ENCODE results near the gene RNF213. TPM values are rescaled to one million over a fixed set of nuclear protein-coding genes. Genes with fewer than 3 reads are reported as not detected.

Gene RNF213
- total RNA-seq, 1 donor = 198 TPM

DNA sequence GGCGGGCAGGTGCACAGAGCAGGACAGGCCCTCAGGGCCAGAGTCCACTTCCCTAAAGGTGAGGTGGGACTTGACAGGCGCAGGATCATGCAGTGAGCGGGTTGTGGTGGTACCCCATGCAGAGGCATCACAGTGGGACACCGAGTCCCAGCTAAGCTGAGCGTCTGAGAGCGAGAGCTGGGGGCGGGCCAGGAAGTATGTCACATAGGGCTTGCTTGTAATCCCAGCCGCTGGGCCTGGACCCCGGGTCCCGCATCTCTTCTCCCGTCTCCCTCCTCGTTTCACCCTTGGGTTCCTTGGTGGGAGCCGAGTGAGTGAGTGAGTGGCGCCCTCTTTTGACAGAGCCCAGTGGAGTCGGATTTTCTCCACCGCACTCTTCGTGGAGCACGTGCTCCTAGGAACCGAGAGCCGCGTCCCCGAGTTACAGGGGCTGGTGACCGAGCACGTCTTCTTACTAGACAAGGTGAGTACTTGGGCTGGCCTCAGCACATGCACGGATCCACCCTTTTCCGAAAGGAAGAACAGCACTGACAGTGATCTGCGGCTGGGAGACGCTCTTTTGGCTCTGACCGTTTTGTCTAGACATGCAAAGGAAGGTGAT is 103.5 kb downstream of the RNF213 start:
- H3K4me3 ChIP-seq (ENCODE audit: low read depth, low read length) = no peak overlapping the region
- TF ChIP-seq, protein P1, sequence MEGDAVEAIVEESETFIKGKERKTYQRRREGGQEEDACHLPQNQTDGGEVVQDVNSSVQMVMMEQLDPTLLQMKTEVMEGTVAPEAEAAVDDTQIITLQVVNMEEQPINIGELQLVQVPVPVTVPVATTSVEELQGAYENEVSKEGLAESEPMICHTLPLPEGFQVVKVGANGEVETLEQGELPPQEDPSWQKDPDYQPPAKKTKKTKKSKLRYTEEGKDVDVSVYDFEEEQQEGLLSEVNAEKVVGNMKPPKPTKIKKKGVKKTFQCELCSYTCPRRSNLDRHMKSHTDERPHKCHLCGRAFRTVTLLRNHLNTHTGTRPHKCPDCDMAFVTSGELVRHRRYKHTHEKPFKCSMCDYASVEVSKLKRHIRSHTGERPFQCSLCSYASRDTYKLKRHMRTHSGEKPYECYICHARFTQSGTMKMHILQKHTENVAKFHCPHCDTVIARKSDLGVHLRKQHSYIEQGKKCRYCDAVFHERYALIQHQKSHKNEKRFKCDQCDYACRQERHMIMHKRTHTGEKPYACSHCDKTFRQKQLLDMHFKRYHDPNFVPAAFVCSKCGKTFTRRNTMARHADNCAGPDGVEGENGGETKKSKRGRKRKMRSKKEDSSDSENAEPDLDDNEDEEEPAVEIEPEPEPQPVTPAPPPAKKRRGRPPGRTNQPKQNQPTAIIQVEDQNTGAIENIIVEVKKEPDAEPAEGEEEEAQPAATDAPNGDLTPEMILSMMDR (IDR thresholded peaks at IDR 0.05; ENCODE audit: insufficient read depth, low read depth, low read length) = peak; percentile 28
- DNase-seq (ENCODE audit: low read depth) = peak; percentile 3

DNA sequence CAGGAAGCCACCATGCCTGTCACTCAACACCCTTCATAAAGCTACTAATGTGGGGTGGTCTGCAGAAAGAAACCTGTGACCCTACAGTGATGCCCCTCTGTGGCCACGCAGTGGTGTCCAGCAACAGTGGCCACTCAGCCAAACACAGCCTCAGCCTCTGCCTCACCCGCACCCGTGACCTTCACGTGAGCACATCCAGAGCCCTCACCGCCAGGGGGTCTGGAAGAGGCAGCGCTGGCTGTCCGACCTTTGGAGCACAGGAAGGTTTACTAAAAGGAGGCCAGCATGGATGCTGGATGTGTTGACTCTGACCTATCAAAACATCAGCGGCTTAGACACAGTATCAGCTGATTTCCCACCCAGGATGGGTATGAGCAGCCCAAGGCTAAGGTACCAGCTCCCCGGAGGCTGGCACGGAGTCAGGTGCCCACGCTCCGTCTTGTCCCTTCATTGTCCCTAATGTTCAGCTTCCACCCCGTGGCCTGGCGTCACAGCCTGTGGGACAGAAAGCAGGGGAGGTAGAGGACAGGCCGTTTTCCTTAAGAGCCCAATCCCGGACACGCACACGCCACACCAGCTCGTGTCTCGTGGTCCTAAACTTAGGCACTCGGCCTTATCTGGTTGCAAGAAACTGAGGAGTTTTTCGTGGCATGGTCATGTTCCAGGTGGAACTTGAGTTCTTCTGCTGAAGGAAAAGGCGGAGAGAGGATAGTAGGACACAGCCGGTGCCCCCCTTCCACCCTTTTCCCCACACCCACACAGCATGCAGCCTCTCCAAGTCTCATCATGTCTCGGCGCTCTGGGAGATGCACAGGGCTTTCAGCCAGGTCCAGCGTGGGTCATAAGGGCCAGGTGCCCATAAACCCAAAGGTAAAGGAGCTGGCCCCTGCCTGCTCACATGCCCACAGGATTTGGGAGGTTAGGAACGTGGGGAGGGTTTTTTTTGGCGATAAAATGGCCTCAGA is 104.6 kb downstream of the RNF213 start:
- DNase-seq (ENCODE audit: low read depth) = no peak
- H3K4me3 ChIP-seq (ENCODE audit: low read depth, low read length) = no peak overlapping the region
- TF ChIP-seq, protein P1 (IDR thresholded peaks at IDR 0.05; ENCODE audit: insufficient read depth, low read depth, low read length) = no peak

- TF ChIP-seq, protein P1 (IDR thresholded peaks at IDR 0.05; ENCODE audit: insufficient read depth, low read depth, low read length) = no peak
- no peak for DNase-seq (ENCODE audit: low read depth)
- no peak overlapping the region for H3K4me3 ChIP-seq (ENCODE audit: low read depth, low read length)
These were observed 105.3 kb downstream of the RNF213 start for GRCh38 chr17:80365983-80366382.

DNA sequence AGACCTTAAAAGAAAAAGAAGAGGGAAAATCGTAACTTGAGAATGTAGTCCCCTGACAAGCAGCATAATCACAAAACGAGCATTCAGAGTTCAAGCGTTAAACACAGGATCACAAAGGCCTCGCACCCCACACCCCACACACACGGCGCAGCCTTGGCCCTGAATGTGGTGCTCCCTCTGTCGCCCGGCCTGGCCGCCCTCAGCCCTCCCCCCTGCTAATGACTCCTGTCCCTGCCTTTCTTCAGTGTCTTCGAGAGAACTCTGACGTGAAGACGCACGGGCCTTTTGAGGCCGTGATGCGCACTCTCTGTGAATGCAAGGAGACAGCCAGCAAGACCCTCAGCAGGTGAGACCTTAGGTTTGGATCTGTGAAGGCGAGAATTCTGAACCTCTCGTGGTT is 106.9 kb downstream of the RNF213 start:
- TF ChIP-seq, protein P1 (IDR thresholded peaks at IDR 0.05; ENCODE audit: insufficient read depth, low read depth, low read length) = no peak
- H3K4me3 ChIP-seq (ENCODE audit: low read depth, low read length) = no peak overlapping the region
- no peak for DNase-seq (ENCODE audit: low read depth)

DNA sequence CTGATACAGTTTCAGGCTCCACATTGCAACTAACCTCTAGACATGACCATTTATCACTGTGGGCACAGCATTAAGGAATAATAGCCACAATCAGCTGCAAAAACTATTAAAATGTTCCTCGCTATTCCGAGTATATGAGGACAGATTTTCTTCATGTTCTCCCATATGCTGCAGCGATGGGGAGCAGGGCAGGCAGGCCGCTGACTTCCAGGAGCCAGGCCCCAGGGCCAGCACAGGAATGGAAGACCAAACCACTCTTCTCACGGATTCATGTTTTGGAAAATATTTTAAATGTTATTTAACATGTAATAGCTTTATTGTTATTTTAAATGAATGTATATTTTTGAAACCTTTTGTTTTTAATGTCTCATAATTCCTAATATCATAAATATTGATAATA is 110.5 kb downstream of the RNF213 start:
- no peak overlapping the region for H3K4me3 ChIP-seq (ENCODE audit: low read depth, low read length)
- no peak for DNase-seq (ENCODE audit: low read depth)
- TF ChIP-seq, protein P1 (IDR thresholded peaks at IDR 0.05; ENCODE audit: insufficient read depth, low read depth, low read length) = no peak

- DNase-seq (ENCODE audit: low read depth) = no peak
- TF ChIP-seq, protein P1 (IDR thresholded peaks at IDR 0.05; ENCODE audit: insufficient read depth, low read depth, low read length) = no peak
- no peak overlapping the region for H3K4me3 ChIP-seq (ENCODE audit: low read depth, low read length)
These were observed 111.8 kb downstream of the RNF213 start for GRCh38 chr17:80372456-80372855.

All from fibroblast of villous mesenchyme (primary cell).